HPDE6-E6E7 (cell line): ENCODE measurements around the gene VPS37B.
"Not testable (repeated sequence)": the region's sequence is repeated elsewhere in the genome, so short reads cannot be mapped to it uniquely, and the experiment has no call there.

Source experiments
- DNase-seq: peaks from one replicate; pipeline ENCODE4 v3.0.0; 2011; ENCODE audit warnings: missing footprints; ENCODE audit errors: extremely low spot score

The VPS37B gene

GRCh38 chr12:122882908-122883558 is 12.9 kb downstream of the VPS37B start:
- no peak for DNase-seq

GRCh38 chr12:122880668-122881067 is 15.3 kb downstream of the VPS37B start:
- DNase-seq, result no peak

- DNase-seq, result no peak
These were observed 15.7 kb downstream of the VPS37B start for GRCh38 chr12:122880155-122880667.

- no peak for DNase-seq
These were observed 16.9 kb downstream of the VPS37B start for GRCh38 chr12:122878780-122879612.

GRCh38 chr12:122876731-122877130 is 19.2 kb downstream of the VPS37B start:
- DNase-seq, result no peak

GRCh38 chr12:122876281-122876680 is 19.6 kb downstream of the VPS37B start:
- DNase-seq, result not testable (repeated sequence)

- DNase-seq, result no peak
These were observed 20.2 kb downstream of the VPS37B start for GRCh38 chr12:122875590-122876220.

- DNase-seq, result no peak
These were observed 21.8 kb downstream of the VPS37B start for GRCh38 chr12:122874081-122874480.

GRCh38 chr12:122873540-122873939 is 22.4 kb downstream of the VPS37B start:
- no peak for DNase-seq

- no peak for DNase-seq
These were observed 23.0 kb downstream of the VPS37B start for GRCh38 chr12:122872815-122873361.

- peak; percentile 77 for DNase-seq
These were observed 23.8 kb downstream of the VPS37B start for GRCh38 chr12:122871851-122872780.

- DNase-seq, result no peak
These were observed 24.9 kb downstream of the VPS37B start for GRCh38 chr12:122870867-122871664.

GRCh38 chr12:122870163-122870842 is 25.6 kb downstream of the VPS37B start:
- no peak for DNase-seq

- no peak for DNase-seq
These were observed 26.5 kb downstream of the VPS37B start for GRCh38 chr12:122869207-122869973.

GRCh38 chr12:122868471-122869177 is 27.3 kb downstream of the VPS37B start:
- DNase-seq, result no peak

GRCh38 chr12:122867691-122868461 is 28.0 kb downstream of the VPS37B start:
- peak; percentile 66 for DNase-seq

GRCh38 chr12:122866950-122867607 is 28.8 kb downstream of the VPS37B start:
- no peak for DNase-seq
